ENCODE results near the gene MAG. TPM values are rescaled to one million over a fixed set of nuclear protein-coding genes. Genes with fewer than 3 reads are reported as not detected.

MAG gene
- total RNA-seq, 1 donor from 2014 or later, result not detected

DNA sequence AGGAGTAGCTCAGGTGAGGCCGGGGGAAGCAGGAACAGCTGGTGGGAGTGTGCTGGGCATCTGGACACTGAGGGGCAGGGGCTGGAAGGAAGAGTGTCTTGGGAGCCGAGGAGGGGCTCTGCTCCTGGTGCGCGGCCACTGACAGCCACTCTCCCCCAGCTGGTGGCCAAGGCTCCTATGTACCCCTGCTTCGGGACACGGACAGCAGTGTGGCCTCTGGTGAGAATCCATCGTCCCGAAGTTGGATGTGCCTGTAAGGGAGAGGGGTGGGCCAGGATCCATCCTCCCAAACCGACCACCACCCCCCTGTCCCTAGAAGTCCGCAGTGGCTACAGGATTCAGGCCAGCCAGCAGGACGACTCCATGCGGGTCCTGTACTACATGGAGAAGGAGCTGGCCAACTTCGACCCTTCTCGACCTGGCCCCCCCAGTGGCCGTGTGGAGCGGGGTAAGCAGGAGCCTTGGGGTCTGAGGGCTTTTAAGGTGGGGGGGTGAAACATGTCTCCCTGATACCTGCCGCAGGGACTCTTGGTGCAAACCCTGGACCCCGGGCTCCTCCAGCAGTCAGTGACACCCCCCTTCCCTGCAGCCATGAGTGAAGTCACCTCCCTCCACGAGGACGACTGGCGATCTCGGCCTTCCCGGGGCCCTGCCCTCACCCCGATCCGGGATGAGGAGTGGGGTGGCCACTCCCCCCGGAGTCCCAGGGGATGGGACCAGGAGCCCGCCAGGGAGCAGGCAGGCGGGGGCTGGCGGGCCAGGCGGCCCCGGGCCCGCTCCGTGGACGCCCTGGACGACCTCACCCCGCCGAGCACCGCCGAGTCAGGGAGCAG lies 25.2 kb upstream of the MAG start:
- H3K4me1 ChIP-seq, result peaks cover 30% of the 10 kb centered on the region
- TF ChIP-seq, protein P1, sequence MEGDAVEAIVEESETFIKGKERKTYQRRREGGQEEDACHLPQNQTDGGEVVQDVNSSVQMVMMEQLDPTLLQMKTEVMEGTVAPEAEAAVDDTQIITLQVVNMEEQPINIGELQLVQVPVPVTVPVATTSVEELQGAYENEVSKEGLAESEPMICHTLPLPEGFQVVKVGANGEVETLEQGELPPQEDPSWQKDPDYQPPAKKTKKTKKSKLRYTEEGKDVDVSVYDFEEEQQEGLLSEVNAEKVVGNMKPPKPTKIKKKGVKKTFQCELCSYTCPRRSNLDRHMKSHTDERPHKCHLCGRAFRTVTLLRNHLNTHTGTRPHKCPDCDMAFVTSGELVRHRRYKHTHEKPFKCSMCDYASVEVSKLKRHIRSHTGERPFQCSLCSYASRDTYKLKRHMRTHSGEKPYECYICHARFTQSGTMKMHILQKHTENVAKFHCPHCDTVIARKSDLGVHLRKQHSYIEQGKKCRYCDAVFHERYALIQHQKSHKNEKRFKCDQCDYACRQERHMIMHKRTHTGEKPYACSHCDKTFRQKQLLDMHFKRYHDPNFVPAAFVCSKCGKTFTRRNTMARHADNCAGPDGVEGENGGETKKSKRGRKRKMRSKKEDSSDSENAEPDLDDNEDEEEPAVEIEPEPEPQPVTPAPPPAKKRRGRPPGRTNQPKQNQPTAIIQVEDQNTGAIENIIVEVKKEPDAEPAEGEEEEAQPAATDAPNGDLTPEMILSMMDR (IDR thresholded peaks at IDR 0.05), result no peak
- H3K4me3 ChIP-seq, result peak overlapping the region; percentile 71
- H3K27ac ChIP-seq, result peak overlapping the region; percentile 95
- H3K27me3 ChIP-seq, result no peaks in the 10 kb centered on the region
- DNase-seq (peak; percentile 72), ATAC-seq (no peak)
- peaks cover 19% of the 10 kb centered on the region for H3K36me3 ChIP-seq
- intact Hi-C loops (cut with DNase I), result no loop called here
- H3K9me3 ChIP-seq, result no peaks in the 10 kb centered on the region

DNA sequence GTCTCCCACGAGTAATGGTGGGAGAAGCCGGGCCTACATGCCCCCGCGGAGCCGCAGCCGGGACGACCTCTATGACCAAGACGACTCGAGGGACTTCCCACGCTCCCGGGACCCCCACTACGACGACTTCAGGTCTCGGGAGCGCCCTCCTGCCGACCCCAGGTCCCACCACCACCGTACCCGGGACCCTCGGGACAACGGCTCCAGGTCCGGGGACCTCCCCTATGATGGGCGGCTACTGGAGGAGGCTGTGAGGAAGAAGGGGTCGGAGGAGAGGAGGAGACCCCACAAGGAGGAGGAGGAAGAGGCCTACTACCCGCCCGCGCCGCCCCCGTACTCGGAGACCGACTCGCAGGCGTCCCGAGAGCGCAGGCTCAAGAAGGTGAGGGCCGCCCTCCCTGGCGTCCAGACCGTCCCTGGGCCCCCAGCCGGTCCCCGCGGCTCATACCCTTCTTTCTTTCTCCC lies 24.6 kb upstream of the MAG start:
- intact Hi-C loops (cut with DNase I), result no loop called here
- DNase-seq (peak; percentile 82), ATAC-seq (peak; percentile 11)
- TF ChIP-seq, protein P1 (IDR thresholded peaks at IDR 0.05), result no peak
- peak overlapping the region; percentile 95 for H3K27ac ChIP-seq
- no peaks in the 10 kb centered on the region for H3K9me3 ChIP-seq
- H3K4me3 ChIP-seq, result peak overlapping the region; percentile 71
- peaks cover 30% of the 10 kb centered on the region for H3K4me1 ChIP-seq
- peaks cover 22% of the 10 kb centered on the region for H3K36me3 ChIP-seq
- H3K27me3 ChIP-seq, result no peaks in the 10 kb centered on the region

DNA sequence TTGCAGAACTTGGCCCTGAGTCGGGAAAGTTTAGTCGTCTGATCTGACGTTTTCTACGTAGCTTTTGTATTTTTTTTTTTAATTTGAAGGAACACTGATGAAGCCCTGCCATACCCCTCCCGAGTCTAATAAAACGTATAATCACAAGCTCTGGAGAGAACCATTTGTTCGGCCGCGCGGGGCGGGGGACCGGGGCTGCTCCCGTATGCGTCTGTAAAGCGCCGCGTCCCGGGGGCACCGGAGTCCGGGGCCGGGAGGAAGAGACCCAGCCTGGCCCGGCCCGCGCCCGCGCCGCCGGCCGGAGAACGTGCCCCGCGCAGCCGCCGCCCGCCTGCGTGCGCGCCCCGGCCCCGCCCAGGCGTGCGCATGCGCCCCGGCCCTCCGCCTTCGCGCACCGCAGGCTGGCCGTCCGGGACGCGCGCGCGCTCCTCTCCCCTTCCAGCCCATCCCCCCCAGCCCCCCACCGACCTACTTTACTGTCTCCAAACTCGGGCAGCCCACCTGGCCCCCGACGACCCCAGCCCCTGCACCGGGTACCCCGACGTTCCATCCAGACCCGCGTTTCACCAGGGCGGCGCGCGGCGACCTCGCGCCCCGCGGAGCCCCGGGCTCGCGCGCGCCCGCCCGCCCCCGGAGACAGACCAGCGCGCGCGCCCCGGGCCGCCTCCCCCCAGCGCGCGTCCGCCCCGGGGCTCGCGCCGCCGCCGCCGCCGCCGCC lies 24.0 kb upstream of the MAG start:
- Histone ChIP-seq H3K27me3 (no peaks in the 10 kb centered on the region), H3K4me3 (peak overlapping the region; percentile 71), H3K9me3 (no peaks in the 10 kb centered on the region), H3K27ac (peak overlapping the region; percentile 95), H3K36me3 (peaks cover 26% of the 10 kb centered on the region), H3K4me1 (peaks cover 30% of the 10 kb centered on the region)
- TF ChIP-seq, protein P1 (IDR thresholded peaks at IDR 0.05), result no peak
- intact Hi-C loops (cut with DNase I), result no loop called here
- DNase-seq (peak; percentile 90), ATAC-seq (peak; percentile 76)

DNA sequence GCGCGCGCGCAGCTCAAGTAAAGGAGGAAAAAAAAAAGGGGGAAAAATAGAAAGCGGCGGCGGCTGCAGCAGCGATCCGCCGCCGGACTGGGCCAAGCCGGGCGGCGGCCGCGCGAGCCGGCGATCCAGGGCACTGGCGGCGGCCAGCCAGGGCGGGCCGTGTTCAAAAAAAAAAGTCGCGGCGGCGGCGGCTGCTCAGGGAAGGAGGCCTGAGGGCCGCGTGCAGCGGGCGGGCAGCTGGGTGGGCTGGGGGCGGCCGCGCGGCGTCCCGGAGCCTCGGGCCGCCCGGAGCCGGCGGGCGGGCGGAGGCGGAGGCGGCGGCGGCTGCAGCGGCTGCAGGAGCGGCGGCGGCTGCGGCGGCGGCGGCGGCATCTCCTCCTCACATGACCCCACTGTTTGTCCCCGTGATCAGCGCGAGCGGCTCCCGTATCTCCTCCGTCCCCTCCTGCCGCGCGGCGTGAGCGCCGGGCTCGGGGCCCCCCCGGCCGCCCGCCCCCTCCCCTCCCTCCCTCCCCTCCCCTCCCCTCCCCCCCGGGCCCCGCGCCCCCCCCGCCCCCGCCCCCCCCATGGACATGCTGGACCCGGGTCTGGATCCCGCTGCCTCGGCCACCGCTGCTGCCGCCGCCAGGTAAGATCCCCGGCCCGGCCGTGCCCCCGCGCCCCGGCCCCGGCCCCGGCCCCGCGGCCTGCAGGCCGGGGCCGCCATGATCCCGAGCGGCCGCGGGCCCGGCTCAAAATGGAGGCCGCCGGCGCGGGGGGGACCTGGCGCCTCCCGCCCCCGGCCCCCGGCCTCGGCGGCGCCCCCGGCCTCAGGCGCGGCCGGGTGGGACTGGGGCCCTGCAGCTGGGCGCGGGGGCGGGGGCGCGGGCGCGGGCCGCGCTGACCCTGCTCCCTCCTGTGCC lies 23.2 kb upstream of the MAG start, which contains the start of gene USF2:
TSS of gene USF2 (plus strand) at position 427 of the 902 bp plus-strand sequence. CDS start at position 567, 140 bp downstream.
- Histone ChIP-seq H3K4me1 (peaks cover 36% of the 10 kb centered on the region), H3K27me3 (no peaks in the 10 kb centered on the region), H3K4me3 (peak within 1 kb of the TSS; percentile 71), H3K36me3 (peaks cover 34% of the 10 kb centered on the region), H3K9me3 (no peaks in the 10 kb centered on the region), H3K27ac (peak within 1 kb of the TSS; percentile 95)
- peak; percentile 91 for DNase-seq
- TF ChIP-seq, protein P1 (IDR thresholded peaks at IDR 0.05), result no peak
- intact Hi-C loops (cut with DNase I), result no loop called here
- peak; percentile 25 for ATAC-seq

Measured in upper lobe of right lung (tissue), 1 donor.